ENCODE data around the gene FKBP2. TPM values are rescaled to one million over a fixed set of nuclear protein-coding genes. Genes with fewer than 3 reads are reported as not detected.

Gene FKBP2
- total RNA-seq, 1 donor from 2014 or later = 17.5 TPM

DNA sequence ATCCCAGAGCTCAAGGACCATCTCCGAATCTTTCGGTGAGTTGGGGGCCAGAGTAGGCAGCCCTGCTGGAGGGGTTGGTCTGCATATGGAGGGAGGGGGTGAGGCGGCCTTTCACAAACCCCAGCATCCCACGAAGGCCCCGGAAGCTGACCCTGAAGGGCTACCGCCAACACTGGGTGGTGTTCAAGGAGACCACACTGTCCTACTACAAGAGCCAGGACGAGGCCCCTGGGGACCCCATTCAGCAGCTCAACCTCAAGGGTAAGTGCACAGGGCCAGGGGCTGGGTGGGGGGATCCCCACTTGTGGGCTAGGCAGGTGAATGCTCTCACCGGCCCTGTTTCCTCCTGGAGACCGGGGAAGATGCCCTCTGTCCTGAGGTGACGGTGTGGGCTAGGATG, 21.1 kb upstream of the FKBP2 start:
- no peak for DNase-seq

DNA sequence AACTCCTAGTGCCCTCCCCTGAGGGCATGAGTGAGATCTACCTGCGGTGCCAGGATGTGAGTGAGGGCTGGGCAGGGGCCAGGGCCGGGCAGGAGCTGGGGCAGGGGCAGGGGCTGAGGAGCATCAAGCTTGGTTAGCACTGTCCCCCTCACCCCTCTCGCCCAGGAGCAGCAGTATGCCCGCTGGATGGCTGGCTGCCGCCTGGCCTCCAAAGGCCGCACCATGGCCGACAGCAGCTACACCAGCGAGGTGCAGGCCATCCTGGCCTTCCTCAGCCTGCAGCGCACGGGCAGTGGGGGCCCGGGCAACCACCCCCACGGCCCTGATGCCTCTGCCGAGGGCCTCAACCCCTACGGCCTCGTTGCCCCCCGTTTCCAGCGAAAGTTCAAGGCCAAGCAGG, 20.6 kb upstream of the FKBP2 start:
- no peak for DNase-seq

DNA sequence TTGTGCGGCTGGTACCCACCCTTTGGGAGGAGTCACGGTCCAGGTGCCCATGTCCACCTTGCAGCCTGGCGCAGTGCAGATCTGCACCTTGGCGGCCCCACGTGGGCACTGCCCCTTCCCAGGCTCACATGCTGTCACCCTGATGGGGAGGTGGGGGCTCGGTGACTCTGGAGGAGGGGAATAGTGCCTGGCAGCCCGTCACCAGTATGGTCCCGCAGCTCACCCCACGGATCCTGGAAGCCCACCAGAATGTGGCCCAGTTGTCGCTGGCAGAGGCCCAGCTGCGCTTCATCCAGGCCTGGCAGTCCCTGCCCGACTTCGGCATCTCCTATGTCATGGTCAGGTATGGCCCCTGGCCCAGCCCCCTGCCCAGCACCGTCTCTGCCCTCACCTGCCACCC, 20.1 kb upstream of the FKBP2 start:
- DNase-seq = no peak

DNA sequence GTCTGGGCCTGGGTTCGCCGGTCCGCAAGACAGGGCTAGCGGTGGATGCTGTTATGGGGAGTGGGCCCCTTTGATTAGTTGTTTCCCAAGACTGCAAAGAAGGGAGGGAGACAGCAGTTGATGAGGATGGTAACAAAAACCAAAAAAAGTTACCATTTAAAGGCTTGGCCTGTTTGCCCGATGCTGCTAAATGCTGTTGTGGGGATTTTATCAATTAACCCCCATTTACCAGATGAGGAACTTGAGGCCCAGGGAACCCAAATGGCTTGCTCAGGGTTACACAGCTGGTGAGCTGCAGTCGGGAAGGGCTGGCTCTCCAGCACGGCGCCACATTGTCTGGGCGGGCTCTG, 18.3 kb upstream of the FKBP2 start:
- no peak for DNase-seq

DNA sequence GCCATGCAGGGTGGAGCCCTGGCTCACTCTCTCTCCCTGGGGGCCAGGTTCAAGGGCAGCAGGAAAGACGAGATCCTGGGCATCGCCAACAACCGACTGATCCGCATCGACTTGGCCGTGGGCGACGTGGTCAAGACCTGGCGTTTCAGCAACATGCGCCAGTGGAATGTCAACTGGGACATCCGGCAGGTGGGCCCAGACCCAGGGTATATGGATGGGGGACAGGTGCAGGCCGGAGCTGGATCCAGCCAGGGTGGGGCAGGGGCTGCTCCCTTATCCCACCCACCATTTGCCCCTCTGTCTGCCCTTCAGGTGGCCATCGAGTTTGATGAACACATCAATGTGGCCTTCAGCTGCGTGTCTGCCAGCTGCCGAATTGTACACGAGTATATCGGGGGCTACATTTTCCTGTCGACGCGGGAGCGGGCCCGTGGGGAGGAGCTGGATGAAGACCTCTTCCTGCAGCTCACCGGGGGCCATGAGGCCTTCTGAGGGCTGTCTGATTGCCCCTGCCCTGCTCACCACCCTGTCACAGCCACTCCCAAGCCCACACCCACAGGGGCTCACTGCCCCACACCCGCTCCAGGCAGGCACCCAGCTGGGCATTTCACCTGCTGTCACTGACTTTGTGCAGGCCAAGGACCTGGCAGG, 17.8 kb upstream of the FKBP2 start:
- no peak for DNase-seq

DNA sequence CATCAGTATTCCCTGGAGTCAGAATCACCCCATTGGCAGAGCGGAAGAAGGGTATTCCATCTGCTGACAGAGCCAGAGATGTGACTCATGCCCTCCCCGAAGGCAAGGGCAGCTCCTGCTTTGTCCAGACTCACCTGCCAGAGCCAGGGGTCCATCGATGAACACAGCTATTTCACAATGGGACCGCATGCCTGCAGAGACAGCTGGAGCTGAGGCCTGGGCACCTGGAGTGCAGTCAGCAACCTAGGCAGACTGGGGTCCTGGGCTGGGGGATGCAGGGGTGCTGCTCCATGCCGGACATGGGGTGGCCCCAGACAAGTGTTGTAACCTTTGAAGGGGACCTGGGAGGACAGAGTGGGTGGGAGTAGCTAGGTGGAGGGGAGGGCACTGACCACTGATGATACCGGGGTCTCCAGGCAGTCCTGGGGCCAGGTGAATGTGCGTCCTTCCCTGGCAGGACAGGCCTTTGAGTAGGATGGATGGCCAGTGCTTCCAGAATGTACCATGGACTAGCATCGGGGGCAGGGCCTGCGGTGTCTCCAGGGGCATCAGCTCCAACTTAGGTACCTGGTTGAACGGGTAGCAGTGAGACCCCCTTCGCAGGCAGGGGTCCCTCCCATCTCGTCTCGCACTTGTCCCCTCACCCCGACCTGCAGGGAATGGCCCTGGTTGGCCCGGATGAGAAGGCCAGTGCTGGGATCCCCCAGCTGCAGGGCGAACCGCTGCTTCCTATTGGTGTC, 16.6 kb upstream of the FKBP2 start:
- DNase-seq = no peak

DNA sequence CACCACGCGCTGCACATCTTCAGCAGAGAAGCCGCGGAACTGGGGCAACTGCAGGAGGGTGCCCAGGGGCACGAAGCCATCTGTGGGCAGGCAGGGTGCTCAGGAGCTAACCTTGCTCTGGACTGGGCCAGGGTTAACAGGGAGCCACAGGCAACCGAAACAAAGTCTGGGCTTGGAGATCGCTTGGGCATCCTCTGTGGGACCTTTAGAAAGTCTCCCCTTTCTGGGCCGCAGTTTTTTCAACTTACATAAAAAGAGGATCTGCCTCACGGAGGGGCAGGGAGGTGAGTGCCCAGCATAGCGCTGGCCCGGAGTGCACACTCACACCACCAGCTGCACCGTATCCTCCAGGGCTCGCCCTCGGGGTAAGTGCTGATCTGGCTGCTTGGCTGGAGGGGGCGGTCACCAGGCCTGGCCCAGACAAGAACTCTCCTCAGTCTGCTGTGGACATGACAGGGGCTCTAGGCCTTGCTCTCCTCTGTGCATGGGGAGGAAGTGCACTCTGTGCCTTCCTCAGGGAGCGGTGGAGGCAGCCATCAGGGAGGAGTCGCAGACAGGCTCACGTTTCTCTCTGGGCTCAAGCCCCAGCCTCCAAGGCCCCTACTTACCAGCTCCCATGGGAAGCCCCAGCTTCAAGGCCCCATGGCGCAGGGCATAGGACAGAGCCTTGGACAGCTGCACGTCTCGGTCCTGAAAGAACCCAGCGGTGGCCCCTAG, 15.8 kb upstream of the FKBP2 start:
- no peak for DNase-seq

DNA sequence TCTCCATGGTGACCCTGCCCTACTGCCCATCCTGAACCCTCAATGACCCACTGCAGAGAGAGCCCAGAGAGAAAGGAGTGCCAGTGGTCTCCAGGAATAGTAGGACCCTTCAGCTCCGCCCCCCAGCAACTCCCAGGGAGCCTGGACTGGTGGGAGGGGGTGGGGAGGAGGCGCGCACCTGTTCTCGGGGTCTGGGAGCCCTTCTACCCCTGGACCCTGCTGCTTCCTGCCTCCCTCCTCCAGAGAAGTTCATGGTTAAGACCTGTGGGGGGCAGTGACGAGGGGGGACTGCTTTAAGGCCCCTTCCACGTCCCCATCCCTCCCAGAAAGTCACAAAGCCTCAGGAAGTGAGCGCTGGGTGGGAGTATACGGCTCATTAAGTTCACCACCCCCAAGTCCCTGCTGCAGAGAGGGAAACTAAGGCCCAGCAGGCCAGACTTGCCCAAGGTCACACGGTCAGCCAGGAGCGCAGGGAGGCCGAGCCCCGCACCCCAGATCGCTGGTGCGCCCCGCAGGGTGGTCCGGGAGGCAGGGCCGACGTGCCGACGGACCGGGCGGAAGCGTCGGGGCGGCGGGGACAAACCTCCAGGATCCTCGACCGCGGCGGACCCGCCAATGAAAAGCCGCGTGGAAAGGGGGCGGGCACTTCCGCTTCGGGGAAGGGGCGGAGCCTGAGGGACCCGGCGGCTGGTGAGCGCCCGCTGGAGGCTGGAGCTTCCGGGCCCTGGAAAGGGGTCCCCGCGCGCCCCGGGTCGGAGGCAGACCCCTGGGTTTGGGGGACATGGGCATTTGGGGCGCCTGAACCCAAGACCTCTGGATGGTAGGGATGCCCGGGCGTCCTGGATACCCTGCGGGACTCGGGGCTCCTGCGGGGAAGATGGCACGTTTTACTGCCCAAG, 15.0 kb upstream of the FKBP2 start, which contains the start of the genes NUDT22 and TRPT1:
Gene NUDT22 (plus strand): TSS at position 667 of the 899 bp plus-strand sequence. CDS start 379 bp downstream, outside the sequence.
Gene TRPT1 (minus strand): TSS at position 579 of the 899 bp plus-strand sequence. CDS start 326 bp downstream, at position 253.
- peak; percentile 85 for DNase-seq

DNA sequence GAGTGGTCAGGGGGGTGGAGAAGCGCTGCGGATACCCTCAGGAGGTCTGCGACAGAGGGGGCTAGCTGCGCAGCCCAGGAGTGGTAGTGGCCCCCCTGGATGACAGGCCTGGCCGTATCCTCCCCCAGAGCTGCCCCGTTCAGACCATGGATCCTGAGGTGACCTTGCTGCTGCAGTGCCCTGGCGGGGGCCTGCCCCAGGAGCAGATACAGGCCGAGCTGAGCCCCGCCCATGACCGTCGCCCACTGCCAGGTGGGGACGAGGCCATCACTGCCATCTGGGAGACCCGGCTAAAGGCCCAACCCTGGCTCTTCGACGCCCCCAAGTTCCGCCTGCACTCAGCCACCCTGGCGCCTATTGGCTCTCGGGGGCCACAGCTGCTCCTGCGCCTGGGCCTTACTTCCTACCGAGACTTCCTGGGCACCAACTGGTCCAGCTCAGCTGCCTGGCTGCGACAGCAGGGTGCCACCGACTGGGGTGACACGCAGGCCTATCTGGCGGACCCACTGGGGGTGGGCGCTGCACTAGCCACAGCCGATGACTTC, 14.3 kb upstream of the FKBP2 start:
- no peak for DNase-seq

DNA sequence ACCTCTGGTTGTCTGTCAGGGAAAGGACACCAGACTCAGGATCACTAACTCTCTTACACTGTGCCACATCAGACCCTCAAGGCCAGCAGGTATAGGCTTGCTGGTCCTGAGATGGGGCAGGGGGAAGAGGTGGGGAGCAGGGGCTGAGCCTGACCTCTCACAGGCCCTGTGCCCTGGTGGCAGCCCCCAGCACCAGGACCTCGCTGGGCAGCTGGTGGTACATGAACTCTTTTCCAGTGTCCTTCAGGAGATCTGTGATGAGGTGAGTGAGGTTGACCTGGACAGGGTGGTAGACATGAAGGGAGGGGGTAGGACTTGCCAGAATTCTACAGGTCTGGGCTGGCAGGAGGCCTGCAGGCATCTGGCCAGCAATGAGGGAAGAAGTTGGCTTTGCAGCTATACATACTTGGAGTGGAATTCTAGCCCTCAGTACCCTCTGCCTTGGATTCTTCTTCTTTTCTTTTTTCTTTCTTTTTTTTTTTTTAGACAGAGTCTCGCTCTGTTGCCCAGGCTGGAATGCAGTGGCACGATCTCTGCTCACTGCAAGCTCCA, 13.4 kb upstream of the FKBP2 start:
- DNase-seq = no peak

DNA sequence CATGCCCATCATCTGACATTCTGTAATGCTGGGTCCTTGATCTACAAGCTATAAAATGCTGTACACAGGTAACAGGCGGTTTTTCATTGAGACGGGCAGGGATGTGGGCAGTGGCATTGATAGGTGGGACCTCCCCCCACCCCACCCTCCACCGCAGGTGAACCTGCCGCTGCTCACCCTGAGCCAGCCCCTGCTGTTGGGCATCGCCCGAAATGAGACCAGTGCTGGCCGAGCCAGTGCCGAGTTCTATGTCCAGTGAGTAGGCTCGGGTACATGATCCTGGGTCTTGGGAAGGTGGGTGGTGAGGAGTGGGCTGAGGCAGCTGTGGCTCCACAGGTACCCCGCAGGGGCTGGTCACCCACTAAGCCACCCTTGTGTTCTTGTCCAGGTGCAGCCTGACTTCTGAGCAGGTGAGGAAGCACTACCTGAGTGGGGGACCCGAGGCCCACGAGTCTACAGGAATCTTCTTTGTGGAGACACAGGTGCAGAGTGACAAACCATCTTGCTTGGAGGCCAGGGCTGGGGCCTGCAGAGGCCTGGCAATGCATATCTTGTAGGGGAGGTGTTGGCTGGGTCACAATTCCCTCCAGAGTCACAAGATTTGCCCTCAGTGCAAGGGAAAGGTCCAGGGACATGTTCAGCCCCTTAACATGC, 11.7 kb upstream of the FKBP2 start:
- DNase-seq = no peak

DNA sequence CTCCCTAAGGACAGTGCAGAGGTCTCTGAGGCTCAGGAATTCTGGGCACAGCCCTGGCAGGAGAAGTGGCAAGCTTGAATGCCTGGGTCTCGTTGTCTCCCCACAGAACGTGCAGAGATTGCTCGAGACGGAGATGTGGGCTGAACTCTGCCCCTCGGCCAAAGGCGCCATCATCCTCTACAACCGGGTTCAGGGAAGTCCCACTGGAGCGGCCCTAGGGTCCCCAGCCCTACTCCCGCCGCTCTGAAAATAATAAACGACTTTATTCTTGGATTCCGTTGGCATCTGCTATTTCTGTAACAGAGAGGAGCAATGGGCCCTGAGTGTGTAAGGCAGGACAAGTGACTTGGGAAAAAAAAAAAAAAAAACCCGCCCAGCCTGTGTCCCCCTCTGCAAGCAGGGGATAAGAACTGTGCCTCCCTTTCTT, 11.1 kb upstream of the FKBP2 start:
- no peak for DNase-seq

DNA sequence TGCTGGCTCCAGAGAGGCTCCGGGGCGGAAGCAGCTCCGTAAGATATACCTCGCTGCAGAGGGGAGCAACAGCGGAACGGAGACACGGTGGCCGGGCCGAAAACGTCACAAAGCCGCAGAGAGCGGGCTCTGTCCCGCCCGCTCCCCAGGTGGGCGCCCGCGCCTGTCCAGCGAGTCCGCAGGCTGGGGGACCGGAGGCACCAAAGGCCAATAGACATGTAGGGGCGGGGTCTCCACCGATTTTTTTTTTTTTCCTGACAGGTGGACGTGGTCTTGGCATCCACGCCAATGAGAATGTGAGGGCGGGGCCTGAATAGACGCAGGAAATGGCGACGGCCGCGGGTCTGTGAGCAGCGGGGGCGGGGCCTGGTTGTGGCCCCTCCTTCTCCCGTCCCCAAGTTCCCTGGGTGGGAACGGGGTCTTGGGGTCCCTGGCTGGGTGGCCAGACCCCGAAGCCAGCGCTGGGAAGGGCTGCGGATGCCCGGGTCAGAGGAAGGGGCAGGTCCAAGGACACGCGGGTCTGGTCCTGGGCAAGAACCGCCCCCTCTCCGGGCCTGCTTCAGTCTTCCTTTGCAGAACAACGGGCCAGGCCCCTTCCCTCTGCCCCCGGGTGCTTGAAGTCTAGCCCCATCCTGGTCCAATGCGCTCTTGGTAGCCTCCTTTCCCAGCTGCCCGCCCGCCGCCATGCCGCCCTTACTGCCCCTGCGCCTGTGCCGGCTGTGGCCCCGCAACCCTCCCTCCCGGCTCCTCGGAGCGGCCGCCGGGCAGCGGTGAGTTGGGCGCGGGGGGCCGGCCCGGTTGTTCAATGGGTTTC, 10.5 kb upstream of the FKBP2 start, which contains the start of gene DNAJC4:
Gene DNAJC4 (plus strand): TSS at position 378 of the 814 bp plus-strand sequence. CDS start 307 bp downstream, at position 685.
- DNase-seq = peak; percentile 87

DNA sequence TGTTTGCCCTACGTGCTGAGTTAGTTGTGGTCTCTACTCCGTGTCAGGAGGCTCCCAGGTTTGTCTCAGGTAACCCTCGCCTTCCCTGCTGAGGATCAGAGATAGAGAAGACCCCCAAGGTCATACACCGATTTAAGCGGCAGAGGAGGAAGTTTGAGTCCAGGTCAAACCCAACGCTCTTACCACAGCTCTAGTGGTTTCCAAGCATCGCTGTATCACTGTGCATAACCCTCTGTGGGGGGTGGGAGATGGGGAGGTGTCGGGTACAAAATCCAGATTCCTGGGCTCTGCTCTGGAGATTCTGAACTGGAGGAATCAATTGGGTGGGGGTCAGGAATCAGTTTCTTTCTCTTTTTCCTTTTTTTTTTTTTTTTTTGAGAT, 9.9 kb upstream of the FKBP2 start:
- DNase-seq = no peak

DNA sequence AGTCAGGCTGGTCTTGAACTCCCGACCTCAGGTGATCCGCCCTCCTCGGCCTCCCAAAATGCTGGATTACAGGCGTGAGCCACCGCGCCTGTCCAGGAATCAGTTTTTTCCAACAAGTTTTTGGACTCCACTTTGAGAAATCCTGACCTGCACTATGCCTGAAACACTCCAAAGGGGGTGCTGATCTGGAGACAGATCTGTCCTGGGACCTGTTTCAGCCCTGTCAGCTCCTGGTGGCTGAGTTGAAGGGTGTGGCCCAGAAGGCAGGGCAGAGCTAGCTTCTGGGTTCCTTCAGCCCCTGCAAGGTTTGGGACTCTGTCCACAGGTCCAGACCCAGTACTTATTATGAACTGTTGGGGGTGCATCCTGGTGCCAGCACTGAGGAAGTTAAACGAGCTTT, 9.3 kb upstream of the FKBP2 start:
- DNase-seq = no peak

DNA sequence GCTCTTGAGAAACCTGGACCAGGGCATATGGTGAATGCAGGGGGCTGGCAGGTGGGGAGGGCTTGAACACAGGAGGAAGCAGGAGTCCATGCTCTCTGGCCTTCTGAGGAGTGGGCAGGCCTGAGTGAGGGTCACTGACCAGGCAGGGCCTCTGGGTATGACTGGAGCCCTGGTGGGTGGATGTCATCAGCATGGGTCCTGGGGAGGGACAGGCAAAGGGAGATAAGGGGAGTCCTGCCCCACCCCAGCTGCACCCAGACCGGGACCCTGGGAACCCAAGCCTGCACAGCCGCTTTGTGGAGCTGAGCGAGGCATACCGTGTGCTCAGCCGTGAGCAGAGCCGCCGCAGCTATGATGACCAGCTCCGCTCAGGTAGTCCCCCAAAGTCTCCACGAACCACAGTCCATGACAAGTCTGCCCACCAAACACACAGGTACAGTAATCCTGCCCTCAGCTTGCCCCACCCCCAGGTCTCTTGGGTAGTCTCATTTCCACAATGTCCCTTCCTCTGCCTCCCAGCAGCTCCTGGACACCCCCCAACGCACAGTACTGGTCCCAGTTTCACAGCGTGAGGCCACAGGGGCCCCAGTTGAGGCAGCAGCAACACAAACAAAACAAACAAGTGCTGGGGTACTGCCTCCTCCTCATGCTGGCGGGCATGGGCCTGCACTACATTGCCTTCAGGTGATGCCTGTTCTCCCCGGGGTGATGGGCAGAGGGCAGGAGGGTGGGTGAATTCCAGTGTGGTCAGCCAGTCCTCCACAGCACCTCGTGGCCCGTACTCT, 8.5 kb upstream of the FKBP2 start:
- no peak for DNase-seq

DNA sequence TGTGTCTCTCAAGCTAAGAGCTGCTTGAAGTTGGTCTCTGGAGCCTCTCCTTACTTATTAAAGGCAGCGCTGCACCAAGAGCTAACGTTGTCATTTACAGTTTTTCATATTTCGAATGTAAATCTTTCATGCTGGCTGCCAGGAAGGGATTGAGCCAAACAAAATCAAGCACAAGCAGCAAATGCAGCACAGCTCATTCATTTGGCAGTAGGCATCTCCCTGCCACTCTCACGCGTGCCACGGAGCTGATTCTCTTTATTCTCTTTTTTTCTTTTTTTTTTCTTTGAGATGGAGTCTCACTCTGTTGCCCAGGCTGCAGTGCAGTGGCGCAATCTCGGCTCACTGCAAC, 8.0 kb upstream of the FKBP2 start:
- DNase-seq = no peak

DNA sequence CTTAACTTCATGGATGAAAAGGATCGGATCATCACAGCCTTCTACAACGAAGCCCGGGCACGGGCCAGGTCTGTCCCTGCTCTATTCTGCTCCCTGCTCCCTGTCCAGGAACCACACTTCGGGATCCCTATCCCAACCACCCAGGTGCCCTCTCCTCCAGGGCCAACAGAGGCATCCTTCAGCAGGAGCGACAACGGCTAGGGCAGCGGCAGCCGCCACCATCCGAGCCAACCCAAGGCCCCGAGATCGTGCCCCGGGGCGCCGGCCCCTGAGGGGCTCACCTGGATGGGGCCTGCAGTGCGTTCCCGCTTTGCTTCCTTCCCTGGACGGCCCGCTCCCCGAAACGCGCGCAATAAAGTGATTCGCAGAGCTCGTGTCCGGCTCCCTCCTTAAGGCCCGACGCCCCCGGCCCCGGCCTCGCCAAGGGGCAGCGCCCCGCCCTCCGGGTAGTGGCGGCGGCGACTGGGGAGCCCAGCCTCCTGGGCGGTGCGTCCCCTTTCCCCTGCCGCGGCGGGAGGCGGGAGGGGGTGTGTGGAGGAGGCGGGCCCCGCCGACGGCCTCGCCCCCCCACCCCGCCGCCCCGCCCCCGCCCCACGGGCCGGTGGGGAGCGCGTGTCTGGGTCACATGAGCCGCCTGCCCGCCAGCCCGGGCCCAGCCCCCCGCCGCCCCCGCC, 6.8 kb upstream of the FKBP2 start, which contains the start of gene VEGFB:
Gene VEGFB (plus strand): TSS at position 672 of the 674 bp plus-strand sequence. CDS start 250 bp downstream, outside the sequence.
- no peak for DNase-seq
